Lower leg skin (tissue), 3 donors: ENCODE results near the gene KIF13A.

Source experiments
- POLR2A ChIP-seq, 2 donors: fragments of 450-650 bp; IDR thresholded peaks; one replicate each; pipeline ENCODE4 v1.6.1; 2016 to 2017; ENCODE audit warnings: antibody characterized with exemption in 2 of 2, mild to moderate bottlenecking in 1 of 2, moderate library complexity in 1 of 2
- TF ChIP-seq, protein P1 (sequence below), 3 donors: fragments of 450-650 bp; IDR thresholded peaks; one replicate each; pipeline ENCODE4 v1.5.1; 2016; ENCODE audit warnings: antibody characterized with exemption in 3 of 3, mild to moderate bottlenecking in 3 of 3, moderate library complexity in 2 of 3

DNA sequence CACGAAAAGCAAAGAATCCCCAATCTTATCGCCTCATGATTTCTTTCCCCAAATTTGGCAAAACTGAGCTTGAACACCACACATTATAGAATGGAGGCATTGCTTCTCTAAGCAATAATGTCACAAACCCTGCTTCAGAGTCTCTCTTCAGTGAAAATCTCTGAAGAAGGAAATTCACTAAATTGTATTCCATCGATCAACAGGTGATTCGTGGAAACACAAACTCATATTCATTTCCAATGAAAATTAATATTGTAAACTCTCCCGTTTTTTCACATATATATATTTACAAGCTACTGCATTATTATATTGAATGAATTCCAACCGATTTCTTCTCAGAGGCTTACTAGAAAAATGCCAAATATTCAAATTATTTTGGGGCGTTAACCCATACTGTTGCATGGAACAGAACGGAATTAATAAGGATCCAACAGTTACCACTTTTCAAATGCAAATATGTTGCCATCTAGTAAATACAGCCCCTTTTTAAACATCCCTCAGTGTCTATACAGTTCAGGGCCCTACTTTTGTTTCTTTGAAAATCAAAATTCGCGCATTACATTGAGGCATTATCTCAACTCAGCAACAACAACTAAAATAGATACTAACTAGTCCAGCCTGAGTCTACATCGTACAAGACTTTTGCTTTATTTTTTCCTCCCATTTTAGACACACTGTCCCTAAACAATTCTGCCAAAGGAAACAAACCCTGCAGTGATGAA lies 1.3 kb downstream of the KIF13A start:
- TF ChIP-seq, protein P1, sequence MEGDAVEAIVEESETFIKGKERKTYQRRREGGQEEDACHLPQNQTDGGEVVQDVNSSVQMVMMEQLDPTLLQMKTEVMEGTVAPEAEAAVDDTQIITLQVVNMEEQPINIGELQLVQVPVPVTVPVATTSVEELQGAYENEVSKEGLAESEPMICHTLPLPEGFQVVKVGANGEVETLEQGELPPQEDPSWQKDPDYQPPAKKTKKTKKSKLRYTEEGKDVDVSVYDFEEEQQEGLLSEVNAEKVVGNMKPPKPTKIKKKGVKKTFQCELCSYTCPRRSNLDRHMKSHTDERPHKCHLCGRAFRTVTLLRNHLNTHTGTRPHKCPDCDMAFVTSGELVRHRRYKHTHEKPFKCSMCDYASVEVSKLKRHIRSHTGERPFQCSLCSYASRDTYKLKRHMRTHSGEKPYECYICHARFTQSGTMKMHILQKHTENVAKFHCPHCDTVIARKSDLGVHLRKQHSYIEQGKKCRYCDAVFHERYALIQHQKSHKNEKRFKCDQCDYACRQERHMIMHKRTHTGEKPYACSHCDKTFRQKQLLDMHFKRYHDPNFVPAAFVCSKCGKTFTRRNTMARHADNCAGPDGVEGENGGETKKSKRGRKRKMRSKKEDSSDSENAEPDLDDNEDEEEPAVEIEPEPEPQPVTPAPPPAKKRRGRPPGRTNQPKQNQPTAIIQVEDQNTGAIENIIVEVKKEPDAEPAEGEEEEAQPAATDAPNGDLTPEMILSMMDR (IDR thresholded peaks at IDR 0.05): no peak
- no peak for TF ChIP-seq POLR2A (IDR thresholded peaks at IDR 0.05)
